ENCODE results near the gene PLEKHB2.
"Not testable (repeated sequence)": the region's sequence is repeated elsewhere in the genome, so short reads cannot be mapped to it uniquely, and the experiment has no call there.

Gene PLEKHB2

DNA sequence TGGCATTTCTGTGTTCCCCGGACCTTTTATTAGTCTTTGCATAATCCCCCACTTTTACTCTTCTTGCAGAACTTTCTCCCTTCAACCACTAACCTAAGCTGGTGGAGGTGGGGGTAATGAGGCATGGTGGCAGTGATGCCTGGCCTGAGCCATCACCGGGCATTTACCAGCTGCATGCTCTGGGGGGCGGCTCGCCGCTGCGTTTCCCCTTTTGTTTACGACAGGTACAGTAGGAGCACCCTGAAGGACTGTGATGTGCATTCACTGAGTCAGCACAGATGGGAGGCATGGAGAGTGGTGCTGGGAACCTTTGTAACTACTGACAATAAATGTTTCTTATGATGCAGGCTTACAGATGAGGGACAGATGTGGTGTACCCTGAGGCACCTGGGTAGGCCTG is 46.9 kb downstream of the PLEKHB2 start:
- DNase-seq (ENCODE audit: low read depth, low spot score): no peak
- in situ Hi-C loops (cut with HindIII; ENCODE audit: low sequenced_read_pairs): no loop called here
- TF ChIP-seq, protein P1, sequence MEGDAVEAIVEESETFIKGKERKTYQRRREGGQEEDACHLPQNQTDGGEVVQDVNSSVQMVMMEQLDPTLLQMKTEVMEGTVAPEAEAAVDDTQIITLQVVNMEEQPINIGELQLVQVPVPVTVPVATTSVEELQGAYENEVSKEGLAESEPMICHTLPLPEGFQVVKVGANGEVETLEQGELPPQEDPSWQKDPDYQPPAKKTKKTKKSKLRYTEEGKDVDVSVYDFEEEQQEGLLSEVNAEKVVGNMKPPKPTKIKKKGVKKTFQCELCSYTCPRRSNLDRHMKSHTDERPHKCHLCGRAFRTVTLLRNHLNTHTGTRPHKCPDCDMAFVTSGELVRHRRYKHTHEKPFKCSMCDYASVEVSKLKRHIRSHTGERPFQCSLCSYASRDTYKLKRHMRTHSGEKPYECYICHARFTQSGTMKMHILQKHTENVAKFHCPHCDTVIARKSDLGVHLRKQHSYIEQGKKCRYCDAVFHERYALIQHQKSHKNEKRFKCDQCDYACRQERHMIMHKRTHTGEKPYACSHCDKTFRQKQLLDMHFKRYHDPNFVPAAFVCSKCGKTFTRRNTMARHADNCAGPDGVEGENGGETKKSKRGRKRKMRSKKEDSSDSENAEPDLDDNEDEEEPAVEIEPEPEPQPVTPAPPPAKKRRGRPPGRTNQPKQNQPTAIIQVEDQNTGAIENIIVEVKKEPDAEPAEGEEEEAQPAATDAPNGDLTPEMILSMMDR (IDR thresholded peaks at IDR 0.05; ENCODE audit: low read depth, low read length): no peak
- no peak overlapping the region for H3K4me3 ChIP-seq (ENCODE audit: low read depth, low read length)

DNA sequence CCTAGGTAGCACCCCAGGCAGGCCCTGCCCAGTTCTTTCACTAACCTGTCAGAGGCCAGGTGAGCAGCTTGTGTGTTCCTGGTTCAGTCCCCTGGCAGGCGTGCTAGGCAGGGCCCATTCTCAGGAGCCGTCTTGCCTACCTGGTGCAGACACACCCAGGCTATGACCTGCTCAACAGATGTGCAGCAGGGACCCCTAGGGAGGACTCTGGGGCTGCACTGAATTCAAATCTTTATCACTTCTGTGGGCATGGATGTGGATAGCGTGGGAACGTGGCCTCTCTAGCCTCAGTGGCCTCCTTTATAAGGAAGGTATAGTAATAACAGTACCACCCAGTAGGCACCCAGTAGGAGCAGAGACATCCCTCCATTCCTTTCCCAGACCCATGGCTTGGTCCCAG is 48.4 kb downstream of the PLEKHB2 start:
- TF ChIP-seq, protein P1 (IDR thresholded peaks at IDR 0.05; ENCODE audit: low read depth, low read length): no peak
- no peak overlapping the region for H3K4me3 ChIP-seq (ENCODE audit: low read depth, low read length)
- no peak for DNase-seq (ENCODE audit: low read depth, low spot score)
- in situ Hi-C loops (cut with HindIII; ENCODE audit: low sequenced_read_pairs): no loop called here

DNA sequence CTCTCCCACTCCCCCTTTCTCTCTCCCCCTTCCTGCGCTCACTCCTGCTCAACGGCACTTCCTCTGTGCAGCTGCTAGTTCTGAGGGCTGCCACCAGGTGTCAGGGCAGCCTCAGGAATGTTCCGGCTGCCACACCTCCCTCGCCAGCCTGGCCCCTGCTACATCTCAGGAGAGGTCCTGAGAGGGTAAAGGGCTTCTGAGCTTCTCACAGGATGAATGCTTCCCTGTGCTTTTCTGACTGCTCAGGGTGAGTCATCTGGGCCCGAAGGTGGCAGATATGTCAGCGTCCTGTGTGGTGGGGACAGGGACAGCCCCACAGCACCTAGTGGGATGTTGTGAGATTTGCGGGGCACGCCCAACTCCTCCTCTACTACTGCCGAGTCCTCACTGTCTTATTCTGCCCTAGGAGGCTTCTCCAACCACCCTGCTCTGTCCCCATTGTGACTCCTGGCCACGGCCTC is 49.0 kb downstream of the PLEKHB2 start:
- TF ChIP-seq, protein P1 (IDR thresholded peaks at IDR 0.05; ENCODE audit: low read depth, low read length): peak; percentile 91
- H3K4me3 ChIP-seq (ENCODE audit: low read depth, low read length): no peak overlapping the region
- in situ Hi-C loops (cut with HindIII; ENCODE audit: low sequenced_read_pairs): no loop called here
- peak; percentile 52 for DNase-seq (ENCODE audit: low read depth, low spot score)

- TF ChIP-seq, protein P1 (IDR thresholded peaks at IDR 0.05; ENCODE audit: low read depth, low read length): no peak
- in situ Hi-C loops (cut with HindIII; ENCODE audit: low sequenced_read_pairs): no loop called here
- no peak for DNase-seq (ENCODE audit: low read depth, low spot score)
- H3K4me3 ChIP-seq (ENCODE audit: low read depth, low read length): no peak overlapping the region
These were observed 49.5 kb downstream of the PLEKHB2 start for GRCh38 chr2:131154647-131155046.

GRCh38 chr2:131155208-131155855 is 50.2 kb downstream of the PLEKHB2 start:
- DNase-seq (ENCODE audit: low read depth, low spot score): no peak
- TF ChIP-seq, protein P1 (IDR thresholded peaks at IDR 0.05; ENCODE audit: low read depth, low read length): no peak
- H3K4me3 ChIP-seq (ENCODE audit: low read depth, low read length): no peak overlapping the region
- in situ Hi-C loops (cut with HindIII; ENCODE audit: low sequenced_read_pairs): no loop called here

DNA sequence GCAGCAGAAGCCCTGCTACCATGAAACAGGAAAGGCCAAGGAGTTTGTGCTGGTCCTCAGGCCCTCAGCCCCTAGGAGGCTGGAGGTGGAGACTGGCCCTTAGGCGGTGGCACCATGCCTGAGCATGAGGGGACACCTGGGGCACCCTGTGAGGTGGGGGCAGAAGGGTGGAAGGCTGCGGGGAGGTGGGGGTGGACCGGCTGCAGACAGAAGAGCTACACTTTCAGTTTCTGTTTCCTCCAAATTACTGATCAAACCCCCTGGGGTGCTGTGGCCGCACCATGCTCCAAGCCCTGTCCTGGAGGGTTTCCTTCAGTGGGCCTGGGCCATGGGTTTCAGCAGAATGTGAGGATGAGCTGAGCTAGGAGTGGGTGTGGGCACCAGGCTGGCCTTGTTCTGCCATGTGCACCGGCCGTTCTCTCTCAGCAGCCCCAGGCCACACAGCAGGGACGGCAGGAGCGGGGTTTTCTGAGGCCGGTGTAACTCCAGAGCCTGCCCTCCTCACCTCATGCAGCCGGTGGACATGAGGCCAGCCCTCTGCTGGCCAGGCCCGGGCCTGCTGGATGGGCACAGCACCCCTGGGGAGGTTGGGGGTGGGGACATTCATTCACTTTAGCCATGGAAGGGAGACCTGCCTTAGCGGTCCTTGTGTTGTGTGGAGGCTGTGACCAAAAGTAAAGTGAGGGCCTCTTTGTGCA is 51.5 kb downstream of the PLEKHB2 start:
- DNase-seq (ENCODE audit: low read depth, low spot score): no peak
- TF ChIP-seq, protein P1 (IDR thresholded peaks at IDR 0.05; ENCODE audit: low read depth, low read length): peak; percentile 26
- in situ Hi-C loops (cut with HindIII; ENCODE audit: low sequenced_read_pairs): no loop called here
- H3K4me3 ChIP-seq (ENCODE audit: low read depth, low read length): no peak overlapping the region

DNA sequence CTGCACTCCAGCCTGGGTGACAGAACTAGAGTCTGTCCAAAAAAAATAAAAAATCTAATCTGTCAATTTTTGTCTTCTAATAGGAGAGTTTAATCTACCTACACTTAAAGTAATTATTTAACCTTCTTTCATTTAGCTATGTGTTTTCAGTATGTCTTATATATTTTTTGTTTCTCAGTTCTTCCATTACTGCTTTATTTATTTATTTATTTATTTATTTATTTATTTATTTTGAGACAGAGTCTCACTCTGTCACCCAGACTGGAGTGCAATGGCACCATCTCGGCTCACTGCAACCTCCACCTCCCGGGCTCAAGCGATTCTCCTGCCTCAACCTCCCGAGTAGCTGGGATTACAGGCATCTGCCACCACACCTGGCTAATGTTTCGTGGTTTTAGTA is 60.4 kb downstream of the PLEKHB2 start:
- DNase-seq (ENCODE audit: low read depth, low spot score); in situ Hi-C loops (cut with HindIII; ENCODE audit: low sequenced_read_pairs); H3K4me3 ChIP-seq (ENCODE audit: low read depth, low read length): not testable (repeated sequence)
